ENCODE results near the gene SNX5. TPM values are rescaled to one million over a fixed set of nuclear protein-coding genes. Genes with fewer than 3 reads are reported as not detected.

The SNX5 gene
- total RNA-seq, 1 experiment from 2014 or later: 159 TPM

- Histone ChIP-seq H3K4me2 (ENCODE audit: low read length) (no peak overlapping the region), H4K20me1 (ENCODE audit: insufficient read depth) (no peaks in the 10 kb centered on the region), H3K36me3 (ENCODE audit: control insufficient read depth in 1 of 2, insufficient read depth in 2 of 2, low read length in 2 of 2) (no peaks in the 10 kb centered on the region), H3K79me2 (ENCODE audit: insufficient read depth, low read length) (no peaks in the 10 kb centered on the region), H3K9me3 (ENCODE audit: control insufficient read depth in 1 of 2, insufficient read depth in 1 of 2, low read depth in 1 of 2, low read length in 2 of 2) (no peaks in the 10 kb centered on the region), H3K27ac (ENCODE audit: low read depth, low read length) (no peak overlapping the region), H3K9me2 (ENCODE audit: insufficient read depth) (no peaks in the 10 kb centered on the region), H3K27me3 (ENCODE audit: insufficient read depth, low read length) (no peaks in the 10 kb centered on the region), H3K4me1 (ENCODE audit: control insufficient read depth in 1 of 2, insufficient read depth in 2 of 2, low read length in 2 of 2) (no peaks in the 10 kb centered on the region), H3K4me3 (replicated peaks in 1 of 2; ENCODE audit: low read depth in 1 of 2, low read length in 2 of 2) (no peak overlapping the region), H2AFZ (ENCODE audit: low read depth, low read length, poor library complexity, severe bottlenecking) (no peak overlapping the region), H3K9ac (ENCODE audit: low read length) (no peak overlapping the region)
- TF ChIP-seq SP1 (IDR thresholded peaks at IDR 0.05; ENCODE audit: low read depth) (no peak), POLR2A (IDR thresholded peaks at IDR 0.05; ENCODE audit: borderline replicate concordance, extremely low read depth, insufficient read depth, insufficient read length) (no peak), ELF1 (IDR thresholded peaks at IDR 0.05; ENCODE audit: borderline replicate concordance, low read depth) (no peak), ZNF274 (IDR thresholded peaks at IDR 0.05; ENCODE audit: low read depth, low read length) (no peak), TCF7L2 (IDR thresholded peaks at IDR 0.05; ENCODE audit: borderline replicate concordance, extremely low read depth, insufficient read depth, insufficient read length) (no peak), SIN3A (IDR thresholded peaks at IDR 0.05; ENCODE audit: low read depth) (no peak), SRF (IDR thresholded peaks at IDR 0.05; ENCODE audit: low read depth) (no peak), EZH2 (IDR thresholded peaks at IDR 0.05) (no peak)
- TF ChIP-seq, protein P1, sequence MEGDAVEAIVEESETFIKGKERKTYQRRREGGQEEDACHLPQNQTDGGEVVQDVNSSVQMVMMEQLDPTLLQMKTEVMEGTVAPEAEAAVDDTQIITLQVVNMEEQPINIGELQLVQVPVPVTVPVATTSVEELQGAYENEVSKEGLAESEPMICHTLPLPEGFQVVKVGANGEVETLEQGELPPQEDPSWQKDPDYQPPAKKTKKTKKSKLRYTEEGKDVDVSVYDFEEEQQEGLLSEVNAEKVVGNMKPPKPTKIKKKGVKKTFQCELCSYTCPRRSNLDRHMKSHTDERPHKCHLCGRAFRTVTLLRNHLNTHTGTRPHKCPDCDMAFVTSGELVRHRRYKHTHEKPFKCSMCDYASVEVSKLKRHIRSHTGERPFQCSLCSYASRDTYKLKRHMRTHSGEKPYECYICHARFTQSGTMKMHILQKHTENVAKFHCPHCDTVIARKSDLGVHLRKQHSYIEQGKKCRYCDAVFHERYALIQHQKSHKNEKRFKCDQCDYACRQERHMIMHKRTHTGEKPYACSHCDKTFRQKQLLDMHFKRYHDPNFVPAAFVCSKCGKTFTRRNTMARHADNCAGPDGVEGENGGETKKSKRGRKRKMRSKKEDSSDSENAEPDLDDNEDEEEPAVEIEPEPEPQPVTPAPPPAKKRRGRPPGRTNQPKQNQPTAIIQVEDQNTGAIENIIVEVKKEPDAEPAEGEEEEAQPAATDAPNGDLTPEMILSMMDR (IDR thresholded peaks at IDR 0.05 in 2 of 3, conservative IDR thresholded peaks at IDR 0.05 in 1 of 3; ENCODE audit: borderline replicate concordance in 1 of 3, insufficient read depth in 1 of 3, low read depth in 2 of 3, low read length in 2 of 3): no peak
- TF ChIP-seq, protein P2, sequence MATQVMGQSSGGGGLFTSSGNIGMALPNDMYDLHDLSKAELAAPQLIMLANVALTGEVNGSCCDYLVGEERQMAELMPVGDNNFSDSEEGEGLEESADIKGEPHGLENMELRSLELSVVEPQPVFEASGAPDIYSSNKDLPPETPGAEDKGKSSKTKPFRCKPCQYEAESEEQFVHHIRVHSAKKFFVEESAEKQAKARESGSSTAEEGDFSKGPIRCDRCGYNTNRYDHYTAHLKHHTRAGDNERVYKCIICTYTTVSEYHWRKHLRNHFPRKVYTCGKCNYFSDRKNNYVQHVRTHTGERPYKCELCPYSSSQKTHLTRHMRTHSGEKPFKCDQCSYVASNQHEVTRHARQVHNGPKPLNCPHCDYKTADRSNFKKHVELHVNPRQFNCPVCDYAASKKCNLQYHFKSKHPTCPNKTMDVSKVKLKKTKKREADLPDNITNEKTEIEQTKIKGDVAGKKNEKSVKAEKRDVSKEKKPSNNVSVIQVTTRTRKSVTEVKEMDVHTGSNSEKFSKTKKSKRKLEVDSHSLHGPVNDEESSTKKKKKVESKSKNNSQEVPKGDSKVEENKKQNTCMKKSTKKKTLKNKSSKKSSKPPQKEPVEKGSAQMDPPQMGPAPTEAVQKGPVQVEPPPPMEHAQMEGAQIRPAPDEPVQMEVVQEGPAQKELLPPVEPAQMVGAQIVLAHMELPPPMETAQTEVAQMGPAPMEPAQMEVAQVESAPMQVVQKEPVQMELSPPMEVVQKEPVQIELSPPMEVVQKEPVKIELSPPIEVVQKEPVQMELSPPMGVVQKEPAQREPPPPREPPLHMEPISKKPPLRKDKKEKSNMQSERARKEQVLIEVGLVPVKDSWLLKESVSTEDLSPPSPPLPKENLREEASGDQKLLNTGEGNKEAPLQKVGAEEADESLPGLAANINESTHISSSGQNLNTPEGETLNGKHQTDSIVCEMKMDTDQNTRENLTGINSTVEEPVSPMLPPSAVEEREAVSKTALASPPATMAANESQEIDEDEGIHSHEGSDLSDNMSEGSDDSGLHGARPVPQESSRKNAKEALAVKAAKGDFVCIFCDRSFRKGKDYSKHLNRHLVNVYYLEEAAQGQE (IDR thresholded peaks at IDR 0.05; ENCODE audit: low read depth): no peak
- TF ChIP-seq, protein P3, sequence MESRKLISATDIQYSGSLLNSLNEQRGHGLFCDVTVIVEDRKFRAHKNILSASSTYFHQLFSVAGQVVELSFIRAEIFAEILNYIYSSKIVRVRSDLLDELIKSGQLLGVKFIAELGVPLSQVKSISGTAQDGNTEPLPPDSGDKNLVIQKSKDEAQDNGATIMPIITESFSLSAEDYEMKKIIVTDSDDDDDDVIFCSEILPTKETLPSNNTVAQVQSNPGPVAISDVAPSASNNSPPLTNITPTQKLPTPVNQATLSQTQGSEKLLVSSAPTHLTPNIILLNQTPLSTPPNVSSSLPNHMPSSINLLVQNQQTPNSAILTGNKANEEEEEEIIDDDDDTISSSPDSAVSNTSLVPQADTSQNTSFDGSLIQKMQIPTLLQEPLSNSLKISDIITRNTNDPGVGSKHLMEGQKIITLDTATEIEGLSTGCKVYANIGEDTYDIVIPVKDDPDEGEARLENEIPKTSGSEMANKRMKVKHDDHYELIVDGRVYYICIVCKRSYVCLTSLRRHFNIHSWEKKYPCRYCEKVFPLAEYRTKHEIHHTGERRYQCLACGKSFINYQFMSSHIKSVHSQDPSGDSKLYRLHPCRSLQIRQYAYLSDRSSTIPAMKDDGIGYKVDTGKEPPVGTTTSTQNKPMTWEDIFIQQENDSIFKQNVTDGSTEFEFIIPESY (IDR thresholded peaks at IDR 0.05; ENCODE audit: extremely low read depth, insufficient replicate concordance, low read length): no peak
- ATAC-seq: no peak
- CTCF ChIA-PET: interaction anchor here (0.6 kb wide), 1 partner anchor 17 kb away, joined by 3 read pairs; no protein-coding TSS in a partner anchor
- RAD21 ChIA-PET (ENCODE audit: low non-redundant PET in 1 of 2, low total read pairs in 2 of 2, uncharacterized antibody in 2 of 2, unreplicated experiment in 2 of 2): no interaction called here
- no peak for DNase-seq (ENCODE audit: low read depth, low spot score)
- POLR2A ChIA-PET: no interaction called here
- no TSS peak for BruUV-seq (replicated peaks)
- intact Hi-C loops (cut with micrococcal nuclease): no loop called here
Observed at GRCh38 chr20:17914957-17915356, 53.6 kb downstream of the SNX5 start.

Measured in HCT116 (cell line).